Stimulated activated CD8-positive, alpha-beta memory T cell treated with anti-CD3 and anti-CD28 coated beads, Interleukin-15, amount 100 ng/mL, for 1 hour (primary cell): ENCODE data around the gene TRIM59.
"Not testable (repeated sequence)": the region's sequence is repeated elsewhere in the genome, so short reads cannot be mapped to it uniquely, and the experiment has no call there.

Experiments
- DNase-seq: peaks from one replicate; pipeline ENCODE4 v3.0.0-alpha.2; 2020; ENCODE audit warnings: low read depth

Gene TRIM59

DNA sequence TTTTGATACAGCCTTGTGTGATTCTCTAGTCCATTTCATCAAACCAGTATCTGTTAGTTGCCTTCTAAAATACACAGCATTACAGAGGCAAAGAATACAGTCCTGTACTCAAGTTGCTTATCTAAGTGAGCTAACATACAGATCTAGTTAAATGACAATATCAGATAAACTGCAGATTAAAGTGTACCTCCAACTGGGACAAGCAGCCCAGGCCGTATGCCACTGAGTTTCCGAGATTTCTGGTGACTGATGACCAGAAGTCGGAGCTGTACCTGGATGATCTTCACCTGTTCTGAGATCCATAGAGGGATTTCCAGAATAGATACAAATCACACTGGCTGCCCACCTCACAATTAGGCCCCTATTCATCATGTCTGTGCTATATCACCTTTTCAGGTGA, 6.3 kb upstream of the TRIM59 start:
- DNase-seq: no peak

GRCh38 chr3:160454995-160455394, 5.4 kb upstream of the TRIM59 start:
- no peak for DNase-seq

- not testable (repeated sequence) for DNase-seq
Measured at GRCh38 chr3:160452251-160452650, 2.7 kb upstream of the TRIM59 start.

GRCh38 chr3:160451602-160452001, 2.0 kb upstream of the TRIM59 start:
- DNase-seq: no peak

DNA sequence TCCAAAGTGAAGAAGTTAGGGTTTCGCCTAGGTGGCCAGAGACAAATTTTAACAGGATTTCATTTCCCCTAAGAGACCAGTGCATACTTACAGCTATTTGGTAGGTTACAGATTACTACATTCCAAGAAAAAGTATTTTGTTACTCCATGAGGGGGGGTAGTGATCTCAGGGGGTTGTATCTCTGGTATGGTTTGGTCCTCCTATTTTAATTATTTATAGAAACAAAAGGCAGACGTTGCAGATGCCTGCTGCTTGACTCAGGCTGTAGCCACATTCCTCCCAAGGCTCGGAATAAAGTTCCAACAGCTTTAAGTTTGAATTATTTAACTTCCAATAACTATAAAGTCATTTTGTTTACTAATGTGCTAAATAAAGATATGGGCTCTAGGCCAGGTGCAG, 1.3 kb upstream of the TRIM59 start:
- DNase-seq: no peak

GRCh38 chr3:160448845-160449635, 546 bp downstream of the TRIM59 start:
- DNase-seq: peak; percentile 3

GRCh38 chr3:160447544-160447943, 2.0 kb downstream of the TRIM59 start:
- no peak for DNase-seq

GRCh38 chr3:160446522-160447056, 3.0 kb downstream of the TRIM59 start:
- no peak for DNase-seq

GRCh38 chr3:160445854-160446253, 3.7 kb downstream of the TRIM59 start:
- DNase-seq: no peak

GRCh38 chr3:160444411-160444810, 5.2 kb downstream of the TRIM59 start:
- no peak for DNase-seq

DNA sequence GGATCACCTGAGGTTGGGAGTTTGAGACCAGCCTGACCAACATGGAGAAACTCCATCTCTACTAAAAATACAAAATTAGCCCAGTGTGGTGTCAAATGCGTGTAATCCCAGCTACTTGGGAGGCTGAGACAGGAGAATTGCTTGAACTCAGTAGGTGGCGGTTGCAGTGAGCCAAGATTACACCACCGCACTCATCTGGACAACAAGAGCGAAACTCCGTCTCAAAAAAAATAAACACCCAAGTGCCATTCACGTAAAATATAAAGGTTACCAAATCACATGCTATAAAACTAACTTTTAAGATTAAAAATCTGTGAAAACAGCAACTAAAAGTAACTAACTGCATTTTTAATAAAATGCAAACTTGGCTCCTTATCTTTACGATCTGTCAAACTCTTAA, 8.9 kb downstream of the TRIM59 start:
- no peak for DNase-seq

DNA sequence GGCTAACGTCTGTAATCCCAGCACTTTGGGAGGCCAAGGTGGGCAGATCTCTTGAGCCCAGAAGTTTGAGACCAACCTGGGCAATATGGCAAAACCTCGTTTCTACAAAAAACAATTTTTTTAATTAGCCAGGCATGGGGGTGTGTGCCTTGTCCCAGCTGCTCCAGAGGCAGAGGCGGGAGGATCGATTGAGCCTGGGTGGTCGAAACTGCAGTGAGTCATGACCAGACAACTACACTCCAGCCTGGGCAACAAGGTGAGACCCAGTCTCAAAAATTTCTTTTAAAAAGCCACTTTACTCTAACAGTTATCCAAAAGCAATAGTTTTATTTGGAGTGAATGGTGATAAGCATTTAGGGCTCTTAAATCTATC, 12.5 kb downstream of the TRIM59 start:
- DNase-seq: no peak

- no peak for DNase-seq
Measured at GRCh38 chr3:160435747-160436146, 13.8 kb downstream of the TRIM59 start.

DNA sequence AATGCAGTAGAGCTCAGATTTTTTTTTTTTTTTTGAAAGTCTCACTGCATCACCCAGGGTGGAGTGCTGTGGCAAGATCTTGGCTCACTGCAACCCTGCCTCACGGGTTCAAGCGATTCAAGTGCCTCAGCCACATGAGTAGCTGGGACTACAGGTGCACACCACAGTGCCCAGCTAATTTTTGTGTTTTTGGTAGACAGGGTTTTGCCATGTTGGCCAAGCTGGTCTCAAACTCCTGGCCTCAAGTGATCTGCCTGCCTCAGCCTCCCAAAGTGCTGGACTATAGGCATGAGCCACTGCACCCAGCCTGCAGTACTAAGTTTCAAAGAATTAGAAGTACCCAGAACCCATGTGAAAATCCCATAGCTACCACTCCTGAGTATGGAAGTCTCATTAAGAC, 14.5 kb downstream of the TRIM59 start:
- DNase-seq: no peak

GRCh38 chr3:160434071-160434470, 15.5 kb downstream of the TRIM59 start:
- DNase-seq: no peak

- DNase-seq: no peak
Measured at GRCh38 chr3:160427832-160428424, 21.7 kb downstream of the TRIM59 start.

DNA sequence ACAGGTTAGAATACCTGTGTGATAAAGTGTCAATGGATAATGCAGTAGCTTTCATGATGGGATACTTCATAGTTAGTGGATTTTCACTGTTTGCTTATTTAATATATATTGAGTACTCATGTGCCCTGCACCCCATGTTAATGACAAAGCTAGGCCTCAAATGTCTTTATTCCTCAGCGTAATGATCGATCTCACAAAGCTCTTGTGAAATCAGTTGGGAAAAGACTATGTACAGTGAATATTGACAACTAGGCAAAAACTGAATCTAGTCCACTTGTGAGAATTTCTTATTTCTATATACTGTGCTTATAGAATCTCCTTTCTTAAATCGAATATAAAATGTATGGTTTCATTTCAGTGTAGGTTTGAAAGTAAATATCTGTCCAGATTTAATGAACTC, 32.3 kb downstream of the TRIM59 start:
- DNase-seq: no peak

- DNase-seq: peak; percentile 46
Measured at GRCh38 chr3:160413613-160414248, 35.9 kb downstream of the TRIM59 start.

- DNase-seq: no peak
Measured at GRCh38 chr3:160412477-160412876, 37.1 kb downstream of the TRIM59 start.

DNA sequence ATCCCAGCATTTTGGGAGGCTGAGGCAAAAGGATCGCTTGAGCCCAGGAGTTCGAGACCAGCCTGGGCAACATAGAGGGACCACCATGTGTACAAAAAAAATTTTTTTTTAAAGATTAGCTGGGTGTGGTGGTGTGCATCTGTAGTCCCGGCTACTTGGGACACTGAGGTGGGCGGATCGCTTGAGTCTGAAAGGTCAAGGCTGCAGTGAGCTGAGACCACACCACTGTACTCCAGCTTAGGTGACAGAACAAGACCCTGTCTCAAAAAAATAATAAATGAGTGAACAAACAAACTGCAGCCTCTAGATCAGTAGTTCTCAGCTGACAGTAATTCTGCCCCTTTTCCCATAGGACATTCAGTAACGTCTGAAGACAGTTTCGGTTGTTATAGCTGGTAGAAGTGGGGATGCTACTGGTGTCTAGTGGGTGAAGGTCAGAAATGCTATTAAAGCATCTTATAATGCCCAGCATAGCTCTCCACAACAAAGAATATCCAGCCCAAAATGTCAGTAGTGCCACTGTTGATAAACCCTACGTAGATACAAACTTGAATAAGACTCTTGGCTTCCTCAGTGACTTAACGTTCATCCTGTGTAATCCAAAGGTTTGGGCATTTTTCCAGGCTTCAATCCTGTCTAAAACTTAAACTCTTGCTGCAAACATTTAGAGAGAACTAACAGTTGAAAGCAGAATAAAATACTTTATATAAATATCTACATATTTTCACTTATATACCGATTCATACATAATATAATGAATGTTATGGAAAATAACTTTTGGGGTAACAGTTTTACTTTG, 39.6 kb downstream of the TRIM59 start:
- DNase-seq: no peak

- no peak for DNase-seq
Measured at GRCh38 chr3:160403796-160404470, 45.7 kb downstream of the TRIM59 start.
